ENCODE measurements around the gene SLC9A3. TPM values are rescaled to one million over a fixed set of nuclear protein-coding genes. Genes with fewer than 3 reads are reported as not detected.

The SLC9A3 gene
- total RNA-seq, 1 experiment from 2014 or later: 1.5 TPM

DNA sequence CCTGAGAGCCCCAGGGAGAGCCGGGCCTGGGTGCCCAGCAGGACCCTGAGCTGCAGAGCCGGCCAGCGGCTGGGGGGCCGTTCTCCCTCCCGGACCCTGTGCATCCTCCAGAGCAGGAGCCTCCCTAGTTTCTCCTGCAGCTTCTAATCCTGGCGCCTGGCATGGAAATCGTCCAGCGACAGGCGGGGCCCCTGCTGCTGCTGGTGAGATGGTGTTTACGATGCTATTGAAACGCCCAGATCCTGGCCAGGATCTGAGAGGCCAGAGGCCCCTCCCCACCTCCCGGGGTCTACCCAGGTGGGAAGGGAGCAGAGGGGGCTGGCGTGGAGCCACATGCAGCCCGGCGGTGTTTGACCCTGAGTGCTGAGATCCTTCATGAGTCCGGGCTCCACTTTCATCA lies 49.7 kb upstream of the SLC9A3 start:
- POLR2A ChIA-PET: no interaction called here
- TF ChIP-seq JUND (IDR thresholded peaks at IDR 0.05): no peak
- TF ChIP-seq EGR1 (IDR thresholded peaks at IDR 0.05; ENCODE audit: low read depth): no peak
- H3K36me3 ChIP-seq (ENCODE audit: control insufficient read depth in 1 of 2, insufficient read depth in 2 of 2, low read length in 2 of 2): no peaks in the 10 kb centered on the region
- peaks cover 10% of the 10 kb centered on the region; the same call in 1 of the 2 replicates for H3K27me3 ChIP-seq (ENCODE audit: insufficient read depth, low read length)
- DNase-seq (ENCODE audit: low read depth, low spot score): no peak
- CTCF ChIA-PET: no interaction called here
- no peak overlapping the region for H3K4me2 ChIP-seq (ENCODE audit: low read length)
- BruUV-seq (replicated peaks): no TSS peak
- no peak overlapping the region for H3K9ac ChIP-seq (ENCODE audit: low read length)
- H3K27ac ChIP-seq (ENCODE audit: low read depth, low read length): no peak overlapping the region
- no peaks in the 10 kb centered on the region for H3K9me2 ChIP-seq (ENCODE audit: insufficient read depth)
- H3K4me1 ChIP-seq (ENCODE audit: control insufficient read depth in 1 of 2, insufficient read depth in 2 of 2, low read length in 2 of 2): no peaks in the 10 kb centered on the region
- RAD21 ChIA-PET (ENCODE audit: low non-redundant PET in 1 of 2, low total read pairs in 2 of 2, uncharacterized antibody in 2 of 2, unreplicated experiment in 2 of 2): no interaction called here
- no peak for ATAC-seq
- peaks cover 4 to 12% of the 10 kb centered on the region in 2 experiments; a peak in 2 of 4 replicates for H3K9me3 ChIP-seq (ENCODE audit: control insufficient read depth in 1 of 2, insufficient read depth in 1 of 2, low read depth in 1 of 2, low read length in 2 of 2)
- H4K20me1 ChIP-seq (ENCODE audit: insufficient read depth): no peaks in the 10 kb centered on the region
- H3K79me2 ChIP-seq (ENCODE audit: insufficient read depth, low read length): no peaks in the 10 kb centered on the region
- no peak overlapping the region for H3K4me3 ChIP-seq (replicated peaks in 1 of 2; ENCODE audit: low read depth in 1 of 2, low read length in 2 of 2)
- intact Hi-C loops (cut with micrococcal nuclease): no loop called here
- no peak overlapping the region for H2AFZ ChIP-seq (ENCODE audit: low read depth, low read length, poor library complexity, severe bottlenecking)

DNA sequence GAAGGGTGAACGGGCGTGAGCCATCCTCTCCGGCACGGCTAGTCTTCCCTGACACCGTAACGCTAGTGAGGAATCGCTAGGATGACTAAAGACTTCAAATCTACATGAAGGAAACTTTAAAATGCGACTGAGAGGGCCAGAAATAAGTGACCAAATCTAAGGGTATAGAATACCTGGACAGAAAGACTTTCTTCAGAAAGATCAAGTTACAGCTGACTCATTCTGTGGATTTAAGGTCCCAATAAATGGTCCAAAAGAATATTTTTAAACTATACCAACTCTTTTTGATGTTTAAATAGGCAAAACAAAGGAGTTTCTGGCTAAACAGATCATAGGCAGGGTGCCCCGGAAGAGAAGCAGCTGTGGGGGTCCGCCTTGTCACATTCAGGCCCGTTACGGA lies 49.0 kb upstream of the SLC9A3 start:
- ChIA-PET POLR2A (no interaction called here), RAD21 (ENCODE audit: low non-redundant PET in 1 of 2, low total read pairs in 2 of 2, uncharacterized antibody in 2 of 2, unreplicated experiment in 2 of 2) (no interaction called here), CTCF (no interaction called here)
- Histone ChIP-seq H3K27ac (ENCODE audit: low read depth, low read length) (no peak overlapping the region), H3K9ac (ENCODE audit: low read length) (no peak overlapping the region), H4K20me1 (ENCODE audit: insufficient read depth) (no peaks in the 10 kb centered on the region), H3K4me2 (ENCODE audit: low read length) (no peak overlapping the region), H3K27me3 (ENCODE audit: insufficient read depth, low read length) (peaks cover 6% of the 10 kb centered on the region; the same call in 1 of the 2 replicates), H3K9me3 (ENCODE audit: control insufficient read depth in 1 of 2, insufficient read depth in 1 of 2, low read depth in 1 of 2, low read length in 2 of 2) (peaks cover 4 to 12% of the 10 kb centered on the region in 2 experiments; a peak in 2 of 4 replicates), H3K79me2 (ENCODE audit: insufficient read depth, low read length) (no peaks in the 10 kb centered on the region), H2AFZ (ENCODE audit: low read depth, low read length, poor library complexity, severe bottlenecking) (no peak overlapping the region), H3K4me3 (replicated peaks in 1 of 2; ENCODE audit: low read depth in 1 of 2, low read length in 2 of 2) (no peak overlapping the region), H3K9me2 (ENCODE audit: insufficient read depth) (no peaks in the 10 kb centered on the region), H3K36me3 (ENCODE audit: control insufficient read depth in 1 of 2, insufficient read depth in 2 of 2, low read length in 2 of 2) (no peaks in the 10 kb centered on the region), H3K4me1 (ENCODE audit: control insufficient read depth in 1 of 2, insufficient read depth in 2 of 2, low read length in 2 of 2) (no peaks in the 10 kb centered on the region)
- TF ChIP-seq RAD21 (IDR thresholded peaks at IDR 0.05; ENCODE audit: low read depth) (no peak), TCF7L2 (IDR thresholded peaks at IDR 0.05; ENCODE audit: borderline replicate concordance, extremely low read depth, insufficient read depth, insufficient read length) (no peak), JUND (IDR thresholded peaks at IDR 0.05) (no peak), EGR1 (IDR thresholded peaks at IDR 0.05; ENCODE audit: low read depth) (no peak), CBX3 (IDR thresholded peaks at IDR 0.05; ENCODE audit: low read depth) (no peak), SP1 (IDR thresholded peaks at IDR 0.05; ENCODE audit: low read depth) (no peak), SIN3A (IDR thresholded peaks at IDR 0.05; ENCODE audit: low read depth) (no peak), POLR2A (IDR thresholded peaks at IDR 0.05; ENCODE audit: borderline replicate concordance, extremely low read depth, insufficient read depth, insufficient read length) (no peak), ZNF274 (IDR thresholded peaks at IDR 0.05; ENCODE audit: low read depth, low read length) (no peak), YY1 (IDR thresholded peaks at IDR 0.05; ENCODE audit: extremely low read depth, insufficient replicate concordance, low read depth, low read length) (no peak), ELF1 (IDR thresholded peaks at IDR 0.05; ENCODE audit: borderline replicate concordance, low read depth) (no peak), FOSL1 (IDR thresholded peaks at IDR 0.05; ENCODE audit: low read depth) (no peak)
- TF ChIP-seq, protein P1, sequence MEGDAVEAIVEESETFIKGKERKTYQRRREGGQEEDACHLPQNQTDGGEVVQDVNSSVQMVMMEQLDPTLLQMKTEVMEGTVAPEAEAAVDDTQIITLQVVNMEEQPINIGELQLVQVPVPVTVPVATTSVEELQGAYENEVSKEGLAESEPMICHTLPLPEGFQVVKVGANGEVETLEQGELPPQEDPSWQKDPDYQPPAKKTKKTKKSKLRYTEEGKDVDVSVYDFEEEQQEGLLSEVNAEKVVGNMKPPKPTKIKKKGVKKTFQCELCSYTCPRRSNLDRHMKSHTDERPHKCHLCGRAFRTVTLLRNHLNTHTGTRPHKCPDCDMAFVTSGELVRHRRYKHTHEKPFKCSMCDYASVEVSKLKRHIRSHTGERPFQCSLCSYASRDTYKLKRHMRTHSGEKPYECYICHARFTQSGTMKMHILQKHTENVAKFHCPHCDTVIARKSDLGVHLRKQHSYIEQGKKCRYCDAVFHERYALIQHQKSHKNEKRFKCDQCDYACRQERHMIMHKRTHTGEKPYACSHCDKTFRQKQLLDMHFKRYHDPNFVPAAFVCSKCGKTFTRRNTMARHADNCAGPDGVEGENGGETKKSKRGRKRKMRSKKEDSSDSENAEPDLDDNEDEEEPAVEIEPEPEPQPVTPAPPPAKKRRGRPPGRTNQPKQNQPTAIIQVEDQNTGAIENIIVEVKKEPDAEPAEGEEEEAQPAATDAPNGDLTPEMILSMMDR (IDR thresholded peaks at IDR 0.05 in 2 of 3, conservative IDR thresholded peaks at IDR 0.05 in 1 of 3; ENCODE audit: borderline replicate concordance in 1 of 3, insufficient read depth in 1 of 3, low read depth in 2 of 3, low read length in 2 of 3): no peak
- TF ChIP-seq, protein P2, sequence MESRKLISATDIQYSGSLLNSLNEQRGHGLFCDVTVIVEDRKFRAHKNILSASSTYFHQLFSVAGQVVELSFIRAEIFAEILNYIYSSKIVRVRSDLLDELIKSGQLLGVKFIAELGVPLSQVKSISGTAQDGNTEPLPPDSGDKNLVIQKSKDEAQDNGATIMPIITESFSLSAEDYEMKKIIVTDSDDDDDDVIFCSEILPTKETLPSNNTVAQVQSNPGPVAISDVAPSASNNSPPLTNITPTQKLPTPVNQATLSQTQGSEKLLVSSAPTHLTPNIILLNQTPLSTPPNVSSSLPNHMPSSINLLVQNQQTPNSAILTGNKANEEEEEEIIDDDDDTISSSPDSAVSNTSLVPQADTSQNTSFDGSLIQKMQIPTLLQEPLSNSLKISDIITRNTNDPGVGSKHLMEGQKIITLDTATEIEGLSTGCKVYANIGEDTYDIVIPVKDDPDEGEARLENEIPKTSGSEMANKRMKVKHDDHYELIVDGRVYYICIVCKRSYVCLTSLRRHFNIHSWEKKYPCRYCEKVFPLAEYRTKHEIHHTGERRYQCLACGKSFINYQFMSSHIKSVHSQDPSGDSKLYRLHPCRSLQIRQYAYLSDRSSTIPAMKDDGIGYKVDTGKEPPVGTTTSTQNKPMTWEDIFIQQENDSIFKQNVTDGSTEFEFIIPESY (IDR thresholded peaks at IDR 0.05; ENCODE audit: extremely low read depth, insufficient replicate concordance, low read length): no peak
- intact Hi-C loops (cut with micrococcal nuclease): no loop called here
- DNase-seq (ENCODE audit: low read depth, low spot score) (no peak), ATAC-seq (no peak)
- BruUV-seq (replicated peaks): no TSS peak
